Measurements from ENCODE around the gene ALDH4A1.

DNA sequence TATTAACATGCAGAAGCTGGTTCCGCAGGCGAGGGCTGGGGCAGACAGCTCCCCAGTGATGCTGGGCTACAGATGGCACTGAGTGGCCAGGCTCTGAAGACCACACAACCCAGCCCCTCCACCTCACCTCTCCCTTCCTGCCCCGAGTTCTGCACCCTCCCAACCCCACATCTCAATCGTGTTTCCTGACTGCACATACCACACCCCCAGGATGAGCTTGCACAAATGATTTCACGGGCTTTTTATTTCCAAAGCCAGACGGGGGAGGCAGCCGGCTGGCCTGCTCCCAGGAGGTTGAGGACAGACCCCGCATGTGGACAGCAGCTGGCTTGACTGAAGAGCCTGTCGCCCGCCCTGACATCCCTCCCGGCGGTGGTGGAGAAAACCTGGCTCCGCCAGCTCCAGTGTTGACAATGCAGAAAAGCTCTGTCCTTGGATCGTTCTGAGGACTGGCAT, 21.4 kb upstream of the ALDH4A1 start:
- TF ChIP-seq POLR2A (IDR thresholded peaks at IDR 0.05; ENCODE audit: low read depth, low read length) (no peak), TAF1 (IDR thresholded peaks at IDR 0.05; ENCODE audit: borderline replicate concordance, low read depth, low read length) (no peak), POLR2AphosphoS5 (IDR thresholded peaks at IDR 0.05; ENCODE audit: low read depth, low read length) (no peak)
